GM19035 (cell line): ENCODE measurements around the gene PTGFRN.

Experiments used
- ATAC-seq: cut with Tn5 transposase; IDR thresholded peaks from one replicate; pipeline ENCODE4 v1.9.1; 2021; ENCODE audit not compliant: unreplicated experiment

PTGFRN gene

GRCh38 chr1:116887212-116887611, 22.5 kb upstream of the PTGFRN start:
- ATAC-seq: no peak

- no peak for ATAC-seq
Measured at GRCh38 chr1:116889380-116889779, 20.3 kb upstream of the PTGFRN start.

GRCh38 chr1:116891396-116892079, 18.2 kb upstream of the PTGFRN start:
- no peak for ATAC-seq

- ATAC-seq: no peak
Measured at GRCh38 chr1:116895073-116895472, 14.6 kb upstream of the PTGFRN start.

GRCh38 chr1:116899529-116899928, 10.2 kb upstream of the PTGFRN start:
- no peak for ATAC-seq

- no peak for ATAC-seq
Measured at GRCh38 chr1:116900471-116901365, 9.0 kb upstream of the PTGFRN start.

- ATAC-seq: no peak
Measured at GRCh38 chr1:116902027-116902426, 7.7 kb upstream of the PTGFRN start.

GRCh38 chr1:116902723-116903383, 6.9 kb upstream of the PTGFRN start:
- ATAC-seq: no peak

- ATAC-seq: no peak
Measured at GRCh38 chr1:116904791-116905320, 4.9 kb upstream of the PTGFRN start.

GRCh38 chr1:116906812-116907211, 2.9 kb upstream of the PTGFRN start:
- no peak for ATAC-seq

- ATAC-seq: no peak
Measured at GRCh38 chr1:116907351-116907750, 2.4 kb upstream of the PTGFRN start.

GRCh38 chr1:116908266-116908665, 1.4 kb upstream of the PTGFRN start:
- ATAC-seq: no peak

- no peak for ATAC-seq
Measured at GRCh38 chr1:116908820-116909511, 750 bp upstream of the PTGFRN start.

GRCh38 chr1:116910379-116911187, 867 bp downstream of the PTGFRN start:
- no peak for ATAC-seq

- ATAC-seq: no peak
Measured at GRCh38 chr1:116911188-116911553, 1.5 kb downstream of the PTGFRN start.

- no peak for ATAC-seq
Measured at GRCh38 chr1:116911779-116912469, 2.2 kb downstream of the PTGFRN start.

- ATAC-seq: no peak
Measured at GRCh38 chr1:116912846-116913245, 3.1 kb downstream of the PTGFRN start.

- no peak for ATAC-seq
Measured at GRCh38 chr1:116913941-116914340, 4.2 kb downstream of the PTGFRN start.

GRCh38 chr1:116914667-116915066, 5.0 kb downstream of the PTGFRN start:
- no peak for ATAC-seq
